SU-DHL-6 (cell line): ENCODE measurements around the gene SPIRE2.
"Not testable (repeated sequence)": the region's sequence is repeated elsewhere in the genome, so short reads cannot be mapped to it uniquely, and the experiment has no call there.

ENCODE experiments used
- H2AFZ ChIP-seq: fragments of 200-600 bp; sonication (generic); 2 replicates; pipeline ENCODE4 v1.6.1; 2014; ENCODE audit warnings: low read depth, mild to moderate bottlenecking, moderate library complexity, mixed read lengths, antibody characterized with exemption, low read length; ENCODE audit not compliant: severe bottlenecking
- H3F3A ChIP-seq: fragments of 200-600 bp; shearing (Covaris generic); 2 replicates; pipeline ENCODE4 v1.6.0; 2016; ENCODE audit warnings: antibody characterized with exemption, mild to moderate bottlenecking; ENCODE audit not compliant: insufficient read depth
- H3K27ac ChIP-seq: fragments of 200-600 bp; sonication (generic); 2 replicates; pipeline ENCODE4 v1.5.1; 2016; ENCODE audit warnings: low read depth, mild to moderate bottlenecking, low read length, moderate library complexity, mixed read lengths
- H3K27me3 ChIP-seq: fragments of 200-600 bp; sonication (generic), shearing (Covaris generic); 2 replicates; pipeline ENCODE4 v1.6.0; 2014; ENCODE audit warnings: mild to moderate bottlenecking, low read length
- H3K36me3 ChIP-seq: fragments of 200-600 bp; sonication (generic); 2 replicates; pipeline ENCODE4 v1.6.1; 2014; ENCODE audit warnings: mild to moderate bottlenecking, low read length, mixed read lengths
- H3K4me2 ChIP-seq: fragments of 300-600, 200-600 bp; shearing (Covaris generic), sonication (generic); 2 replicates; pipeline ENCODE4 v1.6.0; 2014; ENCODE audit warnings: low read length, low read depth, mild to moderate bottlenecking; ENCODE audit not compliant: poor library complexity, severe bottlenecking
- H3K4me3 ChIP-seq: fragments of 200-600 bp; sonication (generic); 2 replicates; pipeline ENCODE4 v1.5.1; 2014; ENCODE audit warnings: antibody characterized with exemption, low read length, mild to moderate bottlenecking, mixed read lengths; ENCODE audit not compliant: insufficient read depth, poor library complexity, severe bottlenecking
- H3K79me2 ChIP-seq: fragments of 200-600 bp; sonication (generic); 2 replicates; pipeline ENCODE4 v1.6.1; 2014; ENCODE audit warnings: mild to moderate bottlenecking, low read length, moderate library complexity; ENCODE audit not compliant: insufficient read depth
- H3K9ac ChIP-seq: fragments of 200-600 bp; sonication (generic); 2 replicates; pipeline ENCODE4 v1.7.0; 2014; ENCODE audit warnings: mild to moderate bottlenecking, low read length
- H3K9me2 ChIP-seq: fragments of 200-600 bp; sonication (generic); replicated peaks from 2 replicates; pipeline ENCODE4 v1.6.1; 2014; ENCODE audit warnings: low read length; ENCODE audit not compliant: insufficient read depth
- H3K9me3 ChIP-seq: fragments of 200-600 bp; sonication (generic); 2 replicates; pipeline ENCODE4 v1.6.1; 2014; ENCODE audit warnings: low read length, mixed read lengths; ENCODE audit not compliant: insufficient read depth
- H4K20me1 ChIP-seq: fragments of 200-600 bp; sonication (generic); 2 replicates; pipeline ENCODE4 v1.6.1; 2014; ENCODE audit warnings: low read depth, mild to moderate bottlenecking, antibody characterized with exemption, low read length, moderate library complexity, mixed read lengths
- EZH2phosphoT487 ChIP-seq: fragments of 200-600 bp; sonication (generic), shearing (Covaris generic); conservative IDR thresholded peaks from 2 replicates; pipeline ENCODE4 v1.6.1; 2018; ENCODE audit warnings: mild to moderate bottlenecking, antibody characterized with exemption, low read length, moderate library complexity, mixed read lengths
- TF ChIP-seq, protein P1 (sequence below): fragments of 200-600 bp; sonication (generic); IDR thresholded peaks from one replicate; pipeline ENCODE4 v1.5.1; 2017; ENCODE audit warnings: antibody characterized with exemption, mild to moderate bottlenecking, low read length, moderate library complexity; ENCODE audit not compliant: insufficient read depth, poor library complexity, severe bottlenecking

SPIRE2 gene

DNA sequence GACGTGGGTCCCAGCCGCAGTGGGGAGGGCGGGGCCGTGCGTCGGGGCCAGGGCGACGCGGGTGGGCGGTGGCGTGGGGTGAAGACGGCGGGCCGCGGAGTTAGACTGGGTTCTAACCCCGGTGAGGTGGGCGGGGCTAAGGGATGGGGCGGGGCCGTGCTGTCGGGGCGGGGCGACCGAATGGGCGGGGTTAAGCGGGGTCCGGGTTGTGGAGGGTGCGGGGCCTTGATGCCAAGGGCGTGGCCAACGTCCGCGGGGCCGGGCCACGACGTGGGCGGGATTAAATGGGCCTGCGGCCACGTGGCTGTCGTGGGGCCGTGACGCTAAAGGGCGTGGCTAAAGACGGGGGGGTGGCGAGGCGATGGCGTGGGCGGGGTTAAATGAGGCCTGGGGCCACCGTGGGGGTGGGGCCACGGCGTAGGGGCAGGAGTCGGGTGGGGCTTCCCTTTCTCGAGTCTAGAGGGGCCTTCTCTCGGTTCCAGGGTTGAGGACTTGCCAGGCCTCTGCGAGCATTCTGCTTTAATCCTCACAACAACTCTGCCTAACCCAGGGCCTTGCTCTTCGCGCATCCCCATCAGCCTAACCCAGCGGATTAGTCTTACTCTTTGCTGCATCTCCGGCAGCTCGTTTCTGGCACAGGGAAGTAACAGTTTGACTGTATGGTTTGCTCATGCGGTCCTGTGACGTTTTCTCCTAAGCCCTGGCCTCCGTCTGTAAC, 45.9 kb downstream of the SPIRE2 start:
- H3K27ac ChIP-seq: peak overlapping the region; percentile 92
- peaks cover 44% of the 10 kb centered on the region for H3K79me2 ChIP-seq
- H3K27me3 ChIP-seq: no peaks in the 10 kb centered on the region
- H3F3A ChIP-seq: 0 out of 2 replicates have a peak, but pooled peaks cover 9% of the 10 kb centered on the region
- H2AFZ ChIP-seq: no peak overlapping the region
- TF ChIP-seq, protein P1, sequence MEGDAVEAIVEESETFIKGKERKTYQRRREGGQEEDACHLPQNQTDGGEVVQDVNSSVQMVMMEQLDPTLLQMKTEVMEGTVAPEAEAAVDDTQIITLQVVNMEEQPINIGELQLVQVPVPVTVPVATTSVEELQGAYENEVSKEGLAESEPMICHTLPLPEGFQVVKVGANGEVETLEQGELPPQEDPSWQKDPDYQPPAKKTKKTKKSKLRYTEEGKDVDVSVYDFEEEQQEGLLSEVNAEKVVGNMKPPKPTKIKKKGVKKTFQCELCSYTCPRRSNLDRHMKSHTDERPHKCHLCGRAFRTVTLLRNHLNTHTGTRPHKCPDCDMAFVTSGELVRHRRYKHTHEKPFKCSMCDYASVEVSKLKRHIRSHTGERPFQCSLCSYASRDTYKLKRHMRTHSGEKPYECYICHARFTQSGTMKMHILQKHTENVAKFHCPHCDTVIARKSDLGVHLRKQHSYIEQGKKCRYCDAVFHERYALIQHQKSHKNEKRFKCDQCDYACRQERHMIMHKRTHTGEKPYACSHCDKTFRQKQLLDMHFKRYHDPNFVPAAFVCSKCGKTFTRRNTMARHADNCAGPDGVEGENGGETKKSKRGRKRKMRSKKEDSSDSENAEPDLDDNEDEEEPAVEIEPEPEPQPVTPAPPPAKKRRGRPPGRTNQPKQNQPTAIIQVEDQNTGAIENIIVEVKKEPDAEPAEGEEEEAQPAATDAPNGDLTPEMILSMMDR: no peak
- no peak for TF ChIP-seq EZH2phosphoT487
- peak overlapping the region; percentile 95 for H3K9ac ChIP-seq
- peak overlapping the region; percentile 83 for H3K4me2 ChIP-seq
- H3K9me2 ChIP-seq: no peaks in the 10 kb centered on the region
- peaks cover 20% of the 10 kb centered on the region for H3K36me3 ChIP-seq
- H3K9me3 ChIP-seq: no peaks in the 10 kb centered on the region
- peak overlapping the region; percentile 88 for H3K4me3 ChIP-seq
- H4K20me1 ChIP-seq: peaks cover 15% of the 10 kb centered on the region

DNA sequence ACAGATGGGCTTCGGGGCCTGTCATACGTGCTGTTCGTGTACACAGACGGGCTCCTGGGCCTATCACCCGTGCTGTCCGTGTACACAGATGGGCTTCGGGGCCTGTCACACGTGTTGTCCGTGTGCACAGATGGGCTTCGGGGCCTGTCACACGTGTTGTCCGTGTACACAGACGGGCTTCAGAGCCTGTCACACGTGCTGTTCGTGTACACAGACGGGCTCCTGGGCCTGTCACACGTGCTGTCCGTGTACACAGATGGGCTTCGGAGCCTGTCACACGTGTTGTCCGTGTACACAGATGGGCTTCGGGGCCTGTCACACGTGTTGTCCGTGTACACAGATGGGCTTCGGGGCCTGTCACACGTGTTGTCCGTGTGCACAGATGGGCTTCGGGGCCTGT, 50.8 kb downstream of the SPIRE2 start:
- H3K4me3 ChIP-seq, H3K4me2 ChIP-seq, H3K27ac ChIP-seq, H3K9me3 ChIP-seq, H3K27me3 ChIP-seq, H3K9ac ChIP-seq, H3K9me2 ChIP-seq, H2AFZ ChIP-seq, H3F3A ChIP-seq: not testable (repeated sequence)
- Histone ChIP-seq H4K20me1 (peaks cover 15% of the 10 kb centered on the region), H3K79me2 (peaks cover 80% of the 10 kb centered on the region), H3K36me3 (peaks cover 23% of the 10 kb centered on the region)

- H3K9me2 ChIP-seq: no peaks in the 10 kb centered on the region
- H3K27me3 ChIP-seq: no peaks in the 10 kb centered on the region
- H3F3A ChIP-seq: no peaks in the 10 kb centered on the region
- H3K9me3 ChIP-seq: no peaks in the 10 kb centered on the region
- TF ChIP-seq EZH2phosphoT487: no peak
- TF ChIP-seq, protein P1: no peak
- H3K36me3 ChIP-seq: peaks cover 19% of the 10 kb centered on the region; the same call in 1 of the 2 replicates
- no peak overlapping the region for H3K4me3 ChIP-seq
- no peak overlapping the region for H2AFZ ChIP-seq
- peaks cover 9% of the 10 kb centered on the region; the same call in 1 of the 2 replicates for H4K20me1 ChIP-seq
- H3K9ac ChIP-seq: no peak overlapping the region
- peaks cover 64% of the 10 kb centered on the region for H3K79me2 ChIP-seq
- H3K27ac ChIP-seq: no peak overlapping the region
- H3K4me2 ChIP-seq: no peak overlapping the region
Measured at GRCh38 chr16:89880477-89881367, 52.4 kb downstream of the SPIRE2 start.
